Left lobe of liver (tissue), 2 donors: Measurements from ENCODE around the gene GKN2. TPM values are rescaled to one million over a fixed set of nuclear protein-coding genes. Genes with fewer than 3 reads are reported as not detected.
"Not testable (repeated sequence)": the region's sequence is repeated elsewhere in the genome, so short reads cannot be mapped to it uniquely, and the experiment has no call there.

Source experiments
- ATAC-seq: fragments of 200-7000 bp; cut with Tn5 transposase; one replicate; pipeline ENCODE4 v1.9.1; 2020; ENCODE audit warnings: mild to moderate bottlenecking, moderate library complexity
- DNase-seq: peaks from one replicate; pipeline ENCODE4 v3.0.0-alpha.2; 2020; ENCODE audit warnings: low spot score
- total RNA-seq: library from RNA; stranded (reverse); gene quantifications from one replicate; pipeline ENCODE4 v1.2.1, GENCODE V29; 2021
- donor health status: DM: no; HTN: no; CAD: no; lungs with moderate emphysema.
- donor health status: DM: no; HTN: yes; CAD: no.

Gene GKN2
- total RNA-seq, 1 donor from 2014 or later = not detected

- ATAC-seq = no peak
- no peak for DNase-seq
Observed at GRCh38 chr2:68900496-68901198, 52.0 kb downstream of the GKN2 start.

- ATAC-seq, DNase-seq: not testable (repeated sequence)
Observed at GRCh38 chr2:68895981-68896380, 56.7 kb downstream of the GKN2 start.

Other genes with a start within 250 kb of the GKN2 start
- 4.7 TPM for gene ARHGAP25, start 218.1 kb downstream of the GKN2 start, total RNA-seq
- 6.1 TPM for gene BMP10, start 81.5 kb downstream of the GKN2 start, total RNA-seq
- not detected for gene GKN1, start 21.7 kb upstream of the GKN2 start, total RNA-seq
- gene ANTXR1, start 60.3 kb upstream of the GKN2 start, total RNA-seq = 2.2 TPM